HG03196 (cell line): ENCODE measurements around the gene BCAS3.

ENCODE experiments used
- ATAC-seq: cut with Tn5 transposase; IDR thresholded peaks from one replicate; pipeline ENCODE4 v1.9.1; 2021; ENCODE audit not compliant: unreplicated experiment

Gene BCAS3

GRCh38 chr17:61305024-61305423, 627.4 kb downstream of the BCAS3 start:
- no peak for ATAC-seq

GRCh38 chr17:61306003-61306402, 628.4 kb downstream of the BCAS3 start:
- no peak for ATAC-seq

- no peak for ATAC-seq
Measured at GRCh38 chr17:61307905-61308886, 630.5 kb downstream of the BCAS3 start.

GRCh38 chr17:61309362-61310256, 632.0 kb downstream of the BCAS3 start:
- ATAC-seq: no peak

DNA sequence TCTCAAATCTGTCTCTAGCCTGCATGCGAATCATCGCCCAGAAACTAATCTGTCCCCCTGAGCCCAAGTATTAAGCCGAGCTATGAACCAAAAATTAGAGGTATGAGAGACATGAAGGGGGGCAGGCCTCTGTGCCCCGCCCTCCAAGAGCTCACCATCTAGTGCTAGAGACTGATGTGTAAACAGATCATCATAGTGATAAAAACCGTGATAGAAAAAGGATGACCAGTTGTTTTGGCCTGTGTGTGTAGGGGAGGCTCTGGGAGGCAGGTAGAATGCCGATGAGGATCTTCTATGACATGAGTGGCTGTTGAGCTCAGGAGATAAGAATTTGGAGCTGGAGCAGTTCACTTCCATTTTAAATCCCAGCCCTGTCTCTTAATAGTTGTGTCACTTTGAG, 632.9 kb downstream of the BCAS3 start:
- ATAC-seq: no peak

- ATAC-seq: no peak
Measured at GRCh38 chr17:61312406-61313295, 635.0 kb downstream of the BCAS3 start.

DNA sequence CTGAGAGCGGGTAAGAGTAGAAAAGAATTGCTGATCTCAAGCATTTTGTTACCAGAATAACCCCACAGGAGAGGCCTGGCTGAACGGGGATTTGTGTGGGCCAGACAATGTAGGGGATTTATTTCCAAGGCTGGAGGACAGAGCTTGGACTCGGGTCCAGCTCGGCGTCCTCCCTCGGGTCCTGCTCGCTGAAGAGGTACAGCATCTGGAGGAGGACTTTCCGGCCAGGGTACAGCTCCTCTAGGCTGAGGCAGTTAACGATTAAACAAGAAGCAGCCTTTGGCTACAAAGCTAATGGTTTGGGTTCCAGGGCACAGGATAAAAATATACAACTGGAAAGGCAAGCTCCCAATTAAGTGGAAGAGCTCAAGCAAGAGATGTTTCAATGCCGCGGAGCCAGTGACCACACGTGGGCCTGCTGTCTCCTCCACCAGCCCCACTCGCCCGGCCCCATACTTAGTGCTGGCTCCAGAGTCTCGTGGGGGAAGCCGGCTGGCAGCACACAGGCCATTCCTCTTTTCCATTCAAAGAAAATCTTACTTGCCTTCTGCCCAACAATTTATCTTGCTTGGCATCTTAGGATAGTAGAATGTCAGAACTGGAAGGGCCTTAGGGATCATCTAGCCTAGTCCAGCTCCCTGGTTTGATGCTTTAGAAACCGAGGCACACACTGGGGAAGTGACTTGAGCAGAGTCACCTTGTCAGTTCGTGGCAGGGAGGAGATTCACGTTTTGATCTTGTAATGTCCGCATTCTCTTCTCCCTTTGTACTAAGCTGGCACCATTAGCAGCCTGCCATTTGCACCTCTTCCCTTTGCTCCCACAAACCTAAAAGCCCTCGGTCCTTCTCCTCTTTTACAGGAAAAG, 636.0 kb downstream of the BCAS3 start:
- ATAC-seq: no peak

DNA sequence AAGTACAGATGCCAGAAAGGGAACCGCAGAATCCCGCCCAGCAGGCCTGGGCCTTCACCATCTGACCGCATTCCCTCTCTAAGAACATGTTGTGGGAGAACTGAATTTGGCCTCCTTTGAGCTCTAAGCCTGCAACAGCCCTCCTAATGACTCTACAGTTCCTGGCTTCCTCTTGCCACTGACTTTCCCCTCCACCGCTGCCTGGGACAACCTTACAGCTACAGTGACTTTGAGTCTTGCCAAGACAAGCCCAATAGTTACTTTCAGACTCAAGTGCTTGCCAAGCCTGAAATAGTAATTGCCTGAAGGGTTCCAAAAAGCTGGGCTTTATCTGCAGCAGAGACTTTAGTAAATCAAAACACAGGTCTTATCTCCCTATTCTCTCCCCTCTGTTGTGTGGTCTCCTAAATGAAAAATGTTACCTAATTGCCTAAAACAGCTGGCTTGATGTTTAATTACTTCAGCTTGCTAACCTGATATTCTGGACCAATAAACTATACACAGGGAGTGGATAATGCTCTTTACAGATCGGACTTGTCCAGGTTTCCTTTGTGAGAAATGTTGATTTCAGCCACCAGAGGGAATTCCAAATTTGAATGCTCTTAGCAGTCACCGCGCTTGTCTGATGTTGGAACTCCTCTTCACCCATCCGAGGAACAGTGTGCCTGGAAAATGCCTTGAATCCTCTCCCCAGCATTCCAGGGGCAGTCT, 636.9 kb downstream of the BCAS3 start:
- no peak for ATAC-seq

- no peak for ATAC-seq
Measured at GRCh38 chr17:61316633-61317032, 639.0 kb downstream of the BCAS3 start.

GRCh38 chr17:61317779-61318178, 640.1 kb downstream of the BCAS3 start:
- ATAC-seq: no peak

DNA sequence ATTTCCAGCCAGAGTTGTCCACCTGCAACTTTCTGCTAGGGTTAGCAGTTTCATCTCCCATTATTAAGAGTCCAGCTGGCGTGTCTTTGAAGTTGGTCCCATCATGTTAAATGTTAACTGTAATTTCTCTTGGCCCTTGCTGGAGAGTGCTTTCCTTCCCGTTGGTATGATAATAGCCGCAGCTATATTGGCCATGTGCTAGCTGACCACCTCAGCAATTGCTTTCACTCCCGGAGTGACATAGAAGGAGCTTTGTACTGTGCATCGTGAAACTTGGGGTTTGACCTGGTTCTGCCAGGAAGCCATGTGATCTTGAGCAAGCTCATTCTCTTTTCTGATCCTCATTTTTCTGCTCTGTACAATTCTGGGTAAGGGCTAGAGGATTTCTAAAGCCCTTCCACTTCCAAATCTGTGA, 641.0 kb downstream of the BCAS3 start:
- ATAC-seq: no peak

- no peak for ATAC-seq
Measured at GRCh38 chr17:61321344-61321743, 643.7 kb downstream of the BCAS3 start.

DNA sequence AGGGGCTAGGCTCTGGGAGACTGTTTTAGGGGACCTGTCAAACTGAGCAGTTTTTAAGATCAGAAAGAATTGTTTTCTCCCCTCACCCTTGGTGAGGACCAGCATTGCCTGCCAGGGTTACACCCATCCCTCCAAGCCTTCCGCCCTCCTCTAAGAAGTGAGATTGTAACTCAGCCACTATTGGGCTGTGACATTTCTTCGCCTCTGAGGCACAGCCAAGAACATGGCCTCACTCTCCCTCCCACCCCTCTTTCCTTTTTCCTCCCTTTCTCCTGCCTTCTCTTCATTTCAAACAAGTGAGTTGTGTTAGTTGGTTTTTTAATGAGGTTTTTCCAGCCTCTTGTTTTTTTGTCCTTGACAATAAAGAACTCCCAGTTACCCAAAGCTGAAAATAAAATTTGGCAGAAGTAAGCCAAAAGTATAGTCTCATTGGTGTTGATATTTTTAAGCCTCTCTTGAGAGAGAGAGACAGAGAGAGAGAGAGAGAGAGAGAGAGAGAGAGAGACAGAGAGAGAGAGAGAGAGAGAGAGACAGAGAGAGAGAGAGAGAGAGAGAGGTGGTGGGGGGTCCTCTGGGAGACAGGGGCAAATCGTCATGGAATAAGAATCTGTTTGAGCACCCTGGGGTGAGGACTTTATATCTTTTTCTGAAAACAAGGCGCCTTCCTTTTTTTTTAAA, 644.8 kb downstream of the BCAS3 start:
- ATAC-seq: no peak

- ATAC-seq: no peak
Measured at GRCh38 chr17:61323003-61323908, 645.6 kb downstream of the BCAS3 start.

DNA sequence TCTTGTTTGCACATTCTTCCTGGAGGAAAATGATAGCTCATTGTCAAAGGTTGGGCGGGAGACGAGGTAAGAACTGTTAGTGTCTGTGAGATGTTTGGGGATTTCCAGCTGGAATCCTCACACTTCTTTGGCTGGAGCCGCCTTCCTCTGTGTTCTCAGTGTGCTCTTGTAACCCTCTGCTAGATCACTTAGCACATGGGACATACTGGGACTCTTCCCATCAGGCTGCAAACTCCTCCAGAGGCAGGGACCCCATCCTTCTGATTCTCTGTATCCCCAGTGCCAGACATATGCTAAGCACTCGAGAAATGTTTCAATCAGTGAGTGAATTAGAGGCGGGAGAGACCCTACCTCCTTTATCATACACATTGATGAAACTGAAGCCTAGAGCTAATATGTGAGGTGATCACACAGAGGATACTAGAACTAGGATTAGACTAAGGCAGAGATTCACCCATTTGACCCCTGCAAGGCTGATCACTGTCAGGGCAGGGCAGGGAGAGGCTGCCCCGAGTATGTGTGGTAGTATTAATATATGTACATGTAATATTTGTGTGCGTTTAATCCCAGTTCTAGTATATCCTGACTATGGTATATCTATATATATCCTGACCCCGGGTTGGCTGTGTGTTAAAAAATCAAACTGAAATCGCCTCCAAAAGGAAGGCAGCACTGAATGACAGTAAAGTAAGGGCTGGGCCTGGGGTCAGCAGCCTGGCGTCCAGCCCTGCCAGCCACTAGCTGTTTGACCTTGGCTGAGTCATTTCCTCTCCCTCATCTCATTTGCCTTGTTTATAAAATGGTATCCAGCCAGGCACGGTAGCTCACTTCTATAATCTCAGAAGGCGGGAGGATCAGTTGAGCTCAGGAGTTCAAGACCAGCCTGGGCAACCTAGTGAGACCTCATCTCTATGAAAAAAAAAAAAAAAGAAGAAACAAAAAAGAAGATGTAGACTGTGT, 646.5 kb downstream of the BCAS3 start:
- no peak for ATAC-seq

- ATAC-seq: no peak
Measured at GRCh38 chr17:61324950-61325349, 647.3 kb downstream of the BCAS3 start.
